ENCODE data around the gene RALGAPA2. TPM values are rescaled to one million over a fixed set of nuclear protein-coding genes. Genes with fewer than 3 reads are reported as not detected.

RALGAPA2 gene
- total and polyA plus RNA-seq, 2 of the 13 experiments (the other 11 are each of a cell fraction or from before 2014, with no cell fraction given) = 13.8 to 17.7 TPM

- peak; percentile 81 for FAIRE-seq
- H4K20me1 ChIP-seq (ENCODE audit: insufficient read depth, low read length) = no peaks in the 10 kb centered on the region
- H3K9me3 ChIP-seq (ENCODE audit: low read length) = 0 out of 2 replicates have a peak, but pooled peaks cover 3% of the 10 kb centered on the region
- H3K27me3 ChIP-seq (ENCODE audit: control insufficient read depth in 1 of 2, insufficient read depth in 2 of 2, low read length in 2 of 2) = peaks cover 0 to 12% of the 10 kb centered on the region in 2 experiments; a peak in 3 of 5 replicates
- CTCF ChIA-PET (ENCODE audit: low intra/inter-chr PET ratio, low total read pairs) = no interaction called here
- POLR2A ChIA-PET = no interaction called here
- H3K27ac ChIP-seq (ENCODE audit: extremely low read length, insufficient read depth, low read length) = peak overlapping the region; percentile 8
- no peaks in the 10 kb centered on the region for H3K79me2 ChIP-seq (ENCODE audit: insufficient read depth, low read length)
- DNase-seq (ENCODE audit: low spot score) = peak; percentile 57
- H3K36me3 ChIP-seq (replicated peaks in 1 of 2; ENCODE audit: control insufficient read depth in 1 of 2, insufficient read depth in 2 of 2, low read length in 2 of 2) = no peaks in the 10 kb centered on the region
- intact Hi-C loops (cut with micrococcal nuclease; ENCODE audit: unreplicated experiment) = no loop called here
- BruUV-seq (replicated peaks) = no TSS peak
- 3% methylated on average over 15 of the region's 15 CpGs for WGBS (ENCODE audit: low lambda C conversion rate)
- in situ Hi-C loops (cut with HindIII; ENCODE audit: extremely low pct_ligation_motif_present, low pct_unique_long_range_greater_than_20kb) = no loop called here
- peak overlapping the region; percentile 91 for H3K4me2 ChIP-seq (ENCODE audit: low read depth, low read length)
- peak overlapping the region; percentile 86 for H2AFZ ChIP-seq (ENCODE audit: low read length)
- peak overlapping the region; percentile 40; the same call in 1 of the 2 replicates for H3K9ac ChIP-seq (ENCODE audit: insufficient read depth, low read depth, low read length)
- H3K4me3 ChIP-seq (replicated peaks in 1 of 3; ENCODE audit: insufficient read depth in 1 of 3, low read depth in 2 of 3, low read length in 3 of 3) = peak overlapping the region; percentile 41 to 64 (median 47)
- H3K4me1 ChIP-seq (ENCODE audit: insufficient read depth, low read length) = peaks cover 30% of the 10 kb centered on the region
- peak; percentile 92 for ATAC-seq
- TF ChIP-seq ZBTB49 (CRISPR knock-in tag; IDR thresholded peaks at IDR 0.05; ENCODE audit: borderline replicate concordance) (no peak), SETDB1 (CRISPR knock-in tag; IDR thresholded peaks at IDR 0.05; ENCODE audit: borderline replicate concordance) (no peak), RFX3 (CRISPR knock-in tag; IDR thresholded peaks at IDR 0.05) (peak; percentile 42; the same call in 1 of the 2 replicates), ZNF101 (CRISPR knock-in tag; IDR thresholded peaks at IDR 0.05; ENCODE audit: borderline replicate concordance, low read depth) (no peak), HOXA9 (CRISPR knock-in tag; IDR thresholded peaks at IDR 0.05; ENCODE audit: borderline replicate concordance) (no peak), ERF (CRISPR knock-in tag; IDR thresholded peaks at IDR 0.05) (no peak), YEATS4 (CRISPR knock-in tag; IDR thresholded peaks at IDR 0.05; ENCODE audit: borderline replicate concordance) (no peak), ATF6 (CRISPR knock-in tag; conservative IDR thresholded peaks at IDR 0.05) (no peak), ZNF234 (CRISPR knock-in tag; conservative IDR thresholded peaks at IDR 0.05) (no peak), CBX2 (IDR thresholded peaks at IDR 0.05; ENCODE audit: low read depth, low read length) (no peak), CBX2 (CRISPR knock-in tag; IDR thresholded peaks at IDR 0.05; ENCODE audit: low read depth) (no peak), ZNF879 (CRISPR knock-in tag; IDR thresholded peaks at IDR 0.05) (no peak), KLF12 (CRISPR knock-in tag; IDR thresholded peaks at IDR 0.05; ENCODE audit: borderline replicate concordance) (no peak), IRF1 (CRISPR knock-in tag; IDR thresholded peaks at IDR 0.05; ENCODE audit: low read depth) (no peak), SALL2 (CRISPR knock-in tag; IDR thresholded peaks at IDR 0.05) (no peak), KMT2B (CRISPR knock-in tag; IDR thresholded peaks at IDR 0.05) (peak; percentile 25; the same call in 1 of the 2 replicates), RARG (CRISPR knock-in tag; IDR thresholded peaks at IDR 0.05; ENCODE audit: low read depth) (no peak), ZNF431 (CRISPR knock-in tag; IDR thresholded peaks at IDR 0.05; ENCODE audit: borderline replicate concordance, low read depth) (no peak), CC2D1A (CRISPR knock-in tag; IDR thresholded peaks at IDR 0.05) (no peak), RFXANK (CRISPR knock-in tag; IDR thresholded peaks at IDR 0.05) (no peak)
Observed at GRCh38 chr20:20743511-20744169, 31.2 kb upstream of the RALGAPA2 start.

Measured in HepG2 (cell line).